ENCODE measurements around the gene UVSSA. TPM values are rescaled to one million over a fixed set of nuclear protein-coding genes. Genes with fewer than 3 reads are reported as not detected.
A peak's percentile ranks its signal among the peaks of the same experiment; 100 is the strongest.

UVSSA gene, protein sequence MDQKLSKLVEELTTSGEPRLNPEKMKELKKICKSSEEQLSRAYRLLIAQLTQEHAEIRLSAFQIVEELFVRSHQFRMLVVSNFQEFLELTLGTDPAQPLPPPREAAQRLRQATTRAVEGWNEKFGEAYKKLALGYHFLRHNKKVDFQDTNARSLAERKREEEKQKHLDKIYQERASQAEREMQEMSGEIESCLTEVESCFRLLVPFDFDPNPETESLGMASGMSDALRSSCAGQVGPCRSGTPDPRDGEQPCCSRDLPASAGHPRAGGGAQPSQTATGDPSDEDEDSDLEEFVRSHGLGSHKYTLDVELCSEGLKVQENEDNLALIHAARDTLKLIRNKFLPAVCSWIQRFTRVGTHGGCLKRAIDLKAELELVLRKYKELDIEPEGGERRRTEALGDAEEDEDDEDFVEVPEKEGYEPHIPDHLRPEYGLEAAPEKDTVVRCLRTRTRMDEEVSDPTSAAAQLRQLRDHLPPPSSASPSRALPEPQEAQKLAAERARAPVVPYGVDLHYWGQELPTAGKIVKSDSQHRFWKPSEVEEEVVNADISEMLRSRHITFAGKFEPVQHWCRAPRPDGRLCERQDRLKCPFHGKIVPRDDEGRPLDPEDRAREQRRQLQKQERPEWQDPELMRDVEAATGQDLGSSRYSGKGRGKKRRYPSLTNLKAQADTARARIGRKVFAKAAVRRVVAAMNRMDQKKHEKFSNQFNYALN
- 10 to 100 TPM; 23.0 to 25.8 TPM for total RNA-seq

DNA sequence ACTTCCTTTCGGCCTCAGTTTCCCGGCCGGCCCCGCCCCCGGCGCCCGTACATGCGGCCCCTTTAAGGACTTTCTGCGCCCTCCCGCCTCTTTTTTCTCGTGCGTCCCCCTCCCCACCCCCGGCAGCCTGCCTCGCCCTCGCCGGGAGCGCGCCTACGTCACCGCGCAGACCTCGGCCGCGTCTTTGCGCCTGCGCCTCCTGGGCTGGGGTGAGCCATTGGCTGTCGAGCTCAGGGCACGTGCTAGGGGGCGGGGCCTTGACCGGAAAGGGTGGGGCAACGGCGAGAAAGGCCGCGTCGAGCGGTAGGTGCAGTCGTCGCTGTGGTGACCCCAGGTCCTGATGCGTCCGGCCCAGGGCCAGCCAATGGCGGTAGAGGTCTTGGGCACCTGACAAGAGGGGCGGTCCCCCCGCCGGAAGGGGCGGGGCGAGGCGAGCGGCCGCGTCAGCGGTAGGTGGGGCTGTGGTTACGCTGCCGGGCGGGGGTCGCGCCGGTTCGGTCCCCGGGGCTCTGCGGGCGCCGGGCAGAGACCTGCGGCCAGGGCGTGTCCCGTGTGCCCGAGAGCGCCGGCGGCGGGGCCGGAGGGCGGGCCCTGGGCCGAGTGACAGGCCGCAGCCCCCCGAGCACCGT is at the start of gene UVSSA:
Gene UVSSA (plus strand): TSS at position 428 of the 629 bp plus-strand sequence. CDS start 884 bp downstream, outside the sequence.
- peaks cover 0 to 6% of the 10 kb centered on the region in 2 donors for H3K36me3 Mint-ChIP-seq (ENCODE audit: insufficient read depth in 2 of 2)
- DNase-seq (peak; percentile 100), ATAC-seq (replicated peaks in 1 of 2) (peak; percentile 94 to 95)
- no peaks in the 10 kb centered on the region for H3K27me3 Mint-ChIP-seq (ENCODE audit: low read depth)
- peak within 1 kb of the TSS; percentile 85 for H3K27ac Mint-ChIP-seq
- peaks cover 58% of the 10 kb centered on the region for H3K4me1 Mint-ChIP-seq (ENCODE audit: low read depth)
- no peaks in the 10 kb centered on the region for H3K9me3 Mint-ChIP-seq
- peak within 1 kb of the TSS; percentile 92 to 93 for H3K4me3 Mint-ChIP-seq

DNA sequence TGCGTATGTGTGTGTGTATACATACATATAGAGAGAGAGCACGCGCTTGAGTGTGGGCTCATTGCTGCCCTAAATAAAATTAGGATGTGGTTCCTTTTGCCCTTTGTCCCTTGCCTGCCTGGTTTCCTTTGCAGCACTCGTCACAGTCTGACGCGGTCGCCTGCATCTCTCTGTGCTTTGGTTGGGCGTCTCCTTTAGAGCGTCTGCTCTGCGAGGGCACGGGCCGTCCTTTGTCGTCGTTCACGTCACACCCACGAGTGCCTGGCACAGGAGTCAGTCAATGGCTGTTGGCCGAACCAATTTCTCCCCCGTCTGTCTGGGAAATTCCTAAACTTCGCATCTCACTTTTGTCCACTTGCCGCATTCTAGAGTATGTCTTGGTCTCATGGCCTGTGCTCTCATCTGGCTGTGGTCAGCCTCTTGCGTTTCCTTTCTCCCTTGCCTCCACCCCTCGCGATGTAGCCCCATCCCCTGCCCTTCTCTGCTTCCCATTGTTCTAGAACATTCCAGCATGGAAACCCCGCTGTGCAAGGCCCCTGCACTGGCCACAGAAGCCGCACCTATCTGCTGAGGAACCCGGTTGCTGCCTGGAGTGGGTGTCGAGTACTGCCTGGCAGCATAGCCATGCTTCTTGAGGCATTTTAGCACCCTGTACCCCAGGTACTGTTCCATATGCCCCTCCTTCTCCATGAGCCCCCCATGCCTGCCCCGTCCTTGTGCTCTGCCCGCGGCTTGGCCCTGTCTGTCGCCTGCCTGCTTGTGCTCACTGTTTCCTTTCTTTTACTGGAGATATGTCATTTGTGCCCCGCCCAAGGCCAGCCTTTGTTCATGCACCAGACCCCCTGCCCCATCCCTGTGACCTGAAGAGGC is 49.3 kb upstream of the UVSSA start:
- no peak overlapping the region for H3K27ac Mint-ChIP-seq
- no peak for DNase-seq
- no peaks in the 10 kb centered on the region for H3K9me3 Mint-ChIP-seq
- ATAC-seq (replicated peaks in 1 of 2), result no peak
- H3K4me1 Mint-ChIP-seq (ENCODE audit: low read depth), result peaks cover 49% of the 10 kb centered on the region
- no peak overlapping the region for H3K4me3 Mint-ChIP-seq
- H3K27me3 Mint-ChIP-seq (ENCODE audit: low read depth), result no peaks in the 10 kb centered on the region
- peaks cover 2 to 18% of the 10 kb centered on the region in 2 donors for H3K36me3 Mint-ChIP-seq (ENCODE audit: insufficient read depth in 2 of 2)

DNA sequence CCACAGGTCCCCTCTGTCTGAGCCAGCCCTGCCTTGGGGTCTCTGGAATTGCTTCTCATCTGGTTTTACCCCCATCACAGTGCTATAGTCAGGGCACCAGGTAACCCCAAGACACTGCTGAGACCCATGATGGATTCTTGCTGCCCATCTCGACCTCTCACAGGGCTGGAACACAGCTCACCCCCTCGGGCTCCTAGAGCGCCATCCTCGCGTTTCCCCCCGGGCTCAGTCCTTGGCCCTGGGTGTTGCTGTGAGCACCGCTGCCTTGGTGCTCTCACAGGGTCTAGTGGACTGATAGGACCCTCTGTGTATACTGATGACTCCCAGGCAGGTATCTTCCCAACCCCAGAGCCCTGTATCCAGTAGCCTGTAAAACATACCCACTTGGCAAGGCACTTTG is 48.5 kb upstream of the UVSSA start:
- Mint-ChIP-seq H3K9me3 (no peaks in the 10 kb centered on the region), H3K27me3 (ENCODE audit: low read depth) (no peaks in the 10 kb centered on the region), H3K4me3 (no peak overlapping the region), H3K4me1 (ENCODE audit: low read depth) (peaks cover 48% of the 10 kb centered on the region), H3K27ac (peak overlapping the region; percentile 85), H3K36me3 (ENCODE audit: insufficient read depth in 2 of 2) (peaks cover 2 to 18% of the 10 kb centered on the region in 2 donors)
- ATAC-seq (replicated peaks in 1 of 2), result no peak
- no peak for DNase-seq

DNA sequence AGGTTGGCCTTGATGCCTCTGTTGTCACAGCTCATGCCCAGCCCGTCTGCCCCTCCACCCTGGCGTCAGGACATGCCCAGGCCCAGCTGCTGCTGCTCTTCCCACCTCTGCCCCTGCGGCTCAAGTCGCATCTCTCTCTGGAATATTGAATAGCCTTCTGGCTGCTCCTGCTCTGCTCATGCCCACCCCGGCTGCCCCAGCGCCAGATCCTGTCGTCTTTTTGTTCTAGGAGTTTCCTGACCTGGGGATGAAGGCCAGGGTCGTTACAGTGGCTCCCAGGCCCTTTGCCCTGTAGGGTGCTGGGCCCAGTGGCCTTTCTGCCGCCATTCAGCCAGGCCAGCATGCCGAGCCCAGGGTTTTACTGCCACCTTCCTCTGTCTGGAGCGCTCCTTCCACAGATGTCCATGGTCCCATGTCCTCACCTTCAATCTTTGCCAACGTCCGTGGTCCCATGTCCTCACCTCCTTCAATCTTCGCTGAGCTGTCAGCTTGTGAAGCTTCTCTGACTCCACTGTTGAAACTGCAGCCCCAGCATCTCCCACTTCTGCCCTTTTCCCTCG is 47.6 kb upstream of the UVSSA start:
- no peak for ATAC-seq (replicated peaks in 1 of 2)
- no peak overlapping the region for H3K4me3 Mint-ChIP-seq

DNA sequence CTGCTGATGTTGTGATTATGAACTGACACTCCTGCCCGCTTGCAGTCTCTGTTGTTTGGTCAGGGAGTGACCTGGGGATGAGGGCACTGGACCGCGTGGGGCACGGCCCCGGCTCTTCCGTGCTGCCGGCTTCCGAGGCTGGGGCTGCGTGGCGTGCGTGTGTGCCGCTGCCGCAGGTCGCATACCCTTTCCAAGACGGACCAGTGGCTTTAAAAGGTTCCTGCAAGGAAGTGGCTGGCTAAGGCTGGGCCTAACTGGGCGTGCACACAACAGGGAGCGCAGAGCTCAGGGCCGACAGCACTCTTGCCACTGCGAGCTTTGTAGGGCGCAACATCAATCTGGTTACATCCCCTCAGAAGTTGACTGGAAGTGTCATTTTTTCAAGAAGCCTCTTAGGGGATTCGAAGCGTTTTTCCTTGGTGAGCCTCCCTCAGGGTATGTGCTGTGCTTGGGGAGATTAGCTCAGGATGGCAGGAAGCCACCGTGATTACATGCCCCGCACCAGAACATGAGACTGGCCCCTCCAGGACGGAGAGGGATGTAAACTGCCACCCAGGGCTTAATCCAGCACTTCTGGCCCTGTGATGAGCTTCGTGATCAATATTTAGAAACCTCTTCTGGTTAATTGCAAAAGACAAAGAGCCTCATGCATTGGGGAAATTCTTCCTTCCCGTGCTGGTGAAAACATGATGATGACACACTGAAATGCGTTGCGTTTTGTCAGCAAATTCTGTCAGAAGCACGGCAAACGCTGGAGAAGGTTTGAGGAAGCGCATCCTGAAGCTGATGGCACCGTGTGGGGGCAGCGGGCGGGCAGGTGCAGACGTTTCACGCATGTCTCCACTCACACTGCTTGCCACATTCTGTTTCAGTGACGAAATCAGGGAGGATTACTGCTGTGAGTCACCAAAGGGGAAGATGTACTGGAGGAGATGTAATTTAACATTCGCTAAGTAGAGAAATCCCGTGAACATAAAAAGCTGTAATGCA is 46.2 kb upstream of the UVSSA start:
- H3K9me3 Mint-ChIP-seq, result no peaks in the 10 kb centered on the region
- DNase-seq, result peak; percentile 17 to 58
- peak; percentile 72 to 92 for ATAC-seq (replicated peaks in 1 of 2)
- H3K4me1 Mint-ChIP-seq (ENCODE audit: low read depth), result peaks cover 50% of the 10 kb centered on the region
- H3K36me3 Mint-ChIP-seq (ENCODE audit: insufficient read depth in 2 of 2), result peaks cover 2 to 18% of the 10 kb centered on the region in 2 donors
- H3K27ac Mint-ChIP-seq, result peak overlapping the region; percentile 52
- H3K4me3 Mint-ChIP-seq, result peak overlapping the region; percentile 10 to 79
- H3K27me3 Mint-ChIP-seq (ENCODE audit: low read depth), result no peaks in the 10 kb centered on the region

More for the DNA sequence above, 47.6 kb upstream of the UVSSA start:
- peaks cover 2 to 18% of the 10 kb centered on the region in 2 donors for H3K36me3 Mint-ChIP-seq (ENCODE audit: insufficient read depth in 2 of 2)
- no peak for DNase-seq
- H3K9me3 Mint-ChIP-seq, result no peaks in the 10 kb centered on the region
- peaks cover 44% of the 10 kb centered on the region for H3K4me1 Mint-ChIP-seq (ENCODE audit: low read depth)
- H3K27me3 Mint-ChIP-seq (ENCODE audit: low read depth), result no peaks in the 10 kb centered on the region
- peak overlapping the region; percentile 25 for H3K27ac Mint-ChIP-seq

DNA sequence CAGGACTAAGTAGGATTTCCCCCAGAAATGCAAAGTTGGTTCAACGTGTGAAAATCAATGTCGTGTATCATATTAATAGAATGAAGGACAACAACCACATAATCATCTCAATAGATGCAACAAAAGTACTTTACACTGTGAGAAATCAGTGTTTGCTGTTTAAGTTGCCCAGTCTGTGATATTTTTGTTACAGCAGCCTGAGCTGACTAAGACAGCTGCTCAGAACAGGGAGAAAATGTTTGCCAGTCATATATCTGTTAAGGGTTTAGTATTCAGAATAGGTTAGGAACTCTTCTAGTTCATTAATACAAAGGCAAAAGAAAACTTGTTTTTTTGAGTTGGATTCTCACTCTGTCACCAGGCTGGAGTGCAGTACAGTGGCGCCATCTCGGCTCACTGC is 44.8 kb upstream of the UVSSA start:
- no peak for DNase-seq
- Mint-ChIP-seq H3K27ac (peak overlapping the region; percentile 52), H3K27me3 (ENCODE audit: low read depth) (no peaks in the 10 kb centered on the region), H3K4me3 (no peak overlapping the region), H3K9me3 (no peaks in the 10 kb centered on the region), H3K4me1 (ENCODE audit: low read depth) (peaks cover 60% of the 10 kb centered on the region), H3K36me3 (ENCODE audit: insufficient read depth in 2 of 2) (peaks cover 2 to 18% of the 10 kb centered on the region in 2 donors)
- ATAC-seq (replicated peaks in 1 of 2), result no peak

DNA sequence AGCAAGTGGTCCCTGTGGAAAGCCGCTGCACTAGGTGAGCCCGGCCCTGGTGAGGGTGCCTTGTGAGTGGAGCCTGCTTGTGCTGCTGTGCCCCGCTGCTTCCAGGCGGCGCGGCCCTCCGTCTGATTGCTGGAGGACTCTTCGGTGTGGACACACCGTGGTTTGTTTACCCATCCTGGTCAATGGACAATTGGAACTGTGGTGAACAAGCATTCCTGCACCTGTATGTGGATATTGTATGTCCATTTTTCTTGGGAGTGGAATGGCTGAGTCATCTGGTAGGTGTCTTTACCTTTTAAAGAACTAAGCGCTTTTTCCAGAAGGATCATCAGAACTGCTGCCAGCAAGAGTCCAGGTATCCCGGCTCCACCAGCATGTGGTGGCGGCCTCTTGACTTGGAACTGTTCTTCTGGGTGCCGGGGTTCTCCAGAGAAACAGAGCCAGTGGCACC is 41.7 kb upstream of the UVSSA start:
- no peaks in the 10 kb centered on the region for H3K27me3 Mint-ChIP-seq (ENCODE audit: low read depth)
- H3K27ac Mint-ChIP-seq, result peak overlapping the region; percentile 71
- no peak for ATAC-seq (replicated peaks in 1 of 2)
- H3K4me3 Mint-ChIP-seq, result no peak overlapping the region
- peaks cover 58% of the 10 kb centered on the region for H3K4me1 Mint-ChIP-seq (ENCODE audit: low read depth)
- no peak for DNase-seq
- H3K36me3 Mint-ChIP-seq (ENCODE audit: insufficient read depth in 2 of 2), result peaks cover 0 to 2% of the 10 kb centered on the region in 2 donors
- no peaks in the 10 kb centered on the region for H3K9me3 Mint-ChIP-seq

DNA sequence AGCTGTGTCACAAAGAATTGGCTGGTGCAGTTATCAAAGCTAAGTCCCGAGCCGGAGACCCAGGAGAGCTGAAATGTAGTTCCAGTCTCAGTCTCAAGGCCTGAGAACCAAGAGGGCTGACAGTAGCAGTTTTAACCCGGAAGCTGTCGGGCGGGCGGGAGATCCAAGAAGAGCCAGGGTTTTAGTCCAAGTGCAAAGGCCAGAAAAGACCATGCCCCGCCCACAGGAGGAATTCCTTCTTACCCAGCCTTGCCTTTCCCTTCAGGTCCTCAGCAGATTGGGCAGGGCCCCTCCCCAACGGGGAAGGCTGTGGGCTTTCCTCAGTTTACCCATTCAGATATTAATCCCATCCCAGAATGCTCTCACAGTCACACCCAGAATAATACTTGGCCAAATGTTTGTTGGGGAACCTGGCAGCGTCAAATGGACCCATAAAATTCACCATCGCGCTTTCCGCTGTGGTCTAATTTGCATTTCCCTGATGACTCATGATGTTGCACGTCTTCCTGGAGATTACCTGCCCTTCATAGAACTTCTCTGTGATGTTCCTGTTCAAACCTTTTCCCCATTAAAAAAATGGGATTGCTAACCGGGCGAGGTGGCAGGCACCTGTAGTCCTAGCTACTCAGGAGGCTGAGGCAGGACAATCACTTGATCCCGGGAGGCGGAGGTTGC is 41.1 kb upstream of the UVSSA start:
- H3K4me3 Mint-ChIP-seq, result peak overlapping the region; percentile 9 to 58
- H3K9me3 Mint-ChIP-seq, result no peaks in the 10 kb centered on the region
- peak overlapping the region; percentile 58 for H3K27ac Mint-ChIP-seq
- peaks cover 54% of the 10 kb centered on the region for H3K4me1 Mint-ChIP-seq (ENCODE audit: low read depth)
- no peaks in the 10 kb centered on the region for H3K27me3 Mint-ChIP-seq (ENCODE audit: low read depth)
- peak in 1 of 2 donors; percentile 33 for ATAC-seq (replicated peaks in 1 of 2)
- peak in 1 of 2 donors; percentile 29 for DNase-seq
- peaks cover 0 to 2% of the 10 kb centered on the region in 2 donors for H3K36me3 Mint-ChIP-seq (ENCODE audit: insufficient read depth in 2 of 2)

DNA sequence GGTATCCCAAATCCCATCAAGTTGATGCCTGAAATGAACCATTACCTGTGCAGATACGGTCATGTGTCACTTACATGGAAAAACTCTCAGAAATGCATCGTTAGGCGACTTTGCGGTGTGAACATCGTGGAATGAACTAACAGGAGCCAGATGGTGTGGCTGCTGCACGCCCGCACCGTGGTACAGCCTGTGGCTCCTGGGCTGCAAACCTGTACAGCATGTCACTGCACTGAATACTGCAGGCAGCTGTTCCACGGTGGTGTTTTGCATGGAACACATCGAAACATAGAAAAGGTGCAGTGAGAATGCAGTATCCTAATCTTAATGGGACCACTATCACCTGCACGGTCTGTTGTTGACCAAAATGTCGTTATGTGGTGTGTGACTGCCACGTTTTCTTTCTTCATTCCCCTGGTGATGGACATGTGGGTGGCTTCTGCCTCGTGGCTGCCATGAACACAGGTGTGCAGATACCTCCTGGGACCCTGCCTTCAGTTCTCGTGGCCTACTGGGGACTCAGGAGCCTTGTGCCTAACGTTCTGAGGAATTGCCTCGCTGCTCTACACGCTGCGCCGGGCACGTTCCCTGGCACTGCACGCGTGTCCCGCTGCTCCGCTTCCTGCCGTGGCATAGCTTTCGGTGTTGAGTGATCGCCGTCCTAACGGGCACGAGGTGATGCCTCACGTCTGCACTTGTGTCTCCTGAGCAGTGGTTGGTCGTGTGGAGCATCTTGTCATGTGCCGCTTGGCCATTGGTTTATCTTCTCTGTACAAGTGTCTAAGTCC is 38.9 kb upstream of the UVSSA start:
- Mint-ChIP-seq H3K27ac (no peak overlapping the region), H3K27me3 (ENCODE audit: low read depth) (no peaks in the 10 kb centered on the region), H3K9me3 (no peaks in the 10 kb centered on the region), H3K4me1 (ENCODE audit: low read depth) (peaks cover 51% of the 10 kb centered on the region), H3K36me3 (ENCODE audit: insufficient read depth in 2 of 2) (peaks cover 2 to 9% of the 10 kb centered on the region in 2 donors), H3K4me3 (peak overlapping the region in 1 of 2 donors; percentile 85)
- DNase-seq (no peak), ATAC-seq (replicated peaks in 1 of 2) (no peak)

DNA sequence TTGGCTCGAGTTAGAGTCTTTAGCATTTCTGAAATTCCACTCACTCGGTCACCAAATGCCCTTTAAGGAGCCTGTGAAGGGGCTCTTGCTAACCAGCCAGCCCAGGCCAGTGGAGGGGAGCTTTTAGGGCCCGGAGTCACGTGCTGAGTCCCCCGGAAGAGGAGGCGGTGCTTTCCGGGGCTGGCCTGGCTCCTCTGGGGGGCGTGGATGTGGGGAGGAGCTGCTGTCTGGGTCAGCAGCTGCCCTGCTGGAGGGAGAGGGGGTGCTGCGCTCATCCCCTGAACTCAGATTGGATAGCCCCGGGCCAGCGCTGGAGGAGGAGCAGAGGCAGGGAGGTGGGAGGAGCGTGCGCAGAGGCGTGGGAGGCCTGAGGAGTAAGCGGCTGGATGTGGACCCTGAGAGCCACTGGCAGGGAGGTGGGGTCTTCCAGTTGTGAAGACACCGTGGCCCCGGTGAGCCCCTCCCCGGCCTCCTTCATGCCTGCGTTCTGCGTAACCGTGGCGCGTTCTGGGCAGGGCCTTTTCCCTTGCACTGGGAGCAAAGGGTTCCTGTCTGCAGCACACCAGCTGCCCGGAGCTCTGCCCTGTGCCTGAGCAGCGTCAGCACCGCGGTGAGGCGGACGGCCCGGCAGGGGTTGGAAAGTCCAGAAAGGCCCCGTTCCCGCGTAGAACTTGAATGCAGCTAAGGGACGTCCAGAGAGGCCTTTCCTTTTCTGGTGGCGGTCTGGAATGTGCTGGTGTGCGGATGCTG is 37.6 kb upstream of the UVSSA start:
- Mint-ChIP-seq H3K27ac (peak overlapping the region; percentile 11), H3K9me3 (no peaks in the 10 kb centered on the region), H3K4me3 (peak overlapping the region; percentile 75 to 85), H3K4me1 (ENCODE audit: low read depth) (peaks cover 51% of the 10 kb centered on the region), H3K36me3 (ENCODE audit: insufficient read depth in 2 of 2) (peaks cover 6 to 17% of the 10 kb centered on the region in 2 donors), H3K27me3 (ENCODE audit: low read depth) (no peaks in the 10 kb centered on the region)
- DNase-seq, result peak; percentile 65 to 75
- peak; percentile 80 to 83 for ATAC-seq (replicated peaks in 1 of 2)
